H54 (cell line): ENCODE data around the gene CASTOR1.

ENCODE experiments used
- DNase-seq: peaks from one replicate; pipeline ENCODE4 v3.0.0; 2011; ENCODE audit warnings: low spot score, mixed read lengths; ENCODE audit not compliant: insufficient read length
- FAIRE-seq: peaks from 3 replicates; lab custom pipeline; 2011; peaks lifted over from hg19 to GRCh38; lab: Jason Lieb, UNC
- POLR2A ChIP-seq: IDR thresholded peaks from 2 replicates; pipeline ENCODE4 v1.6.1; 2011; ENCODE audit warnings: low read depth, mild to moderate bottlenecking, low read length

CASTOR1 gene

DNA sequence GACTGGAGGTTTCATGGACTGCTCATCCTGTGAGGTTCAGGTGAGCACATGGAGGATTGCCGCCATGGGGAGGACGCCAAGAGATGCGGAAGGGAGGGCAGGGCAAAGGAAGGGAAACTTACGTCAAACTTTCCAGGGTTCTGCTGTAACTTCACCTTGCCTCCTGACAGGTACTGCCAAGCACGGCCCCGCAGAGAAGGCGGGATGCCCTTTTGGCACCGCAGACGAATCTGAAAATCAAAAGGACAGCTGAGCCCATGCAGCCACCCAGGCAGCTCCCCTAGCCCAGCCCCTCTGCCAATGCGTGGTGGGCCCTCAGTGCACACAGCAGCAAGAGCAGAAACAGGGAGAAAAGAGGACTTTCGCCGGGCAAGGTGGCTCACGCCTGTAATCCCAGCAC is 10.0 kb upstream of the CASTOR1 start:
- FAIRE-seq (no peak), DNase-seq (no peak)
- no peak for TF ChIP-seq POLR2A

- TF ChIP-seq POLR2A = no peak
- FAIRE-seq = no peak
- DNase-seq = no peak
Measured at GRCh38 chr22:30297991-30298701, 8.8 kb upstream of the CASTOR1 start.

DNA sequence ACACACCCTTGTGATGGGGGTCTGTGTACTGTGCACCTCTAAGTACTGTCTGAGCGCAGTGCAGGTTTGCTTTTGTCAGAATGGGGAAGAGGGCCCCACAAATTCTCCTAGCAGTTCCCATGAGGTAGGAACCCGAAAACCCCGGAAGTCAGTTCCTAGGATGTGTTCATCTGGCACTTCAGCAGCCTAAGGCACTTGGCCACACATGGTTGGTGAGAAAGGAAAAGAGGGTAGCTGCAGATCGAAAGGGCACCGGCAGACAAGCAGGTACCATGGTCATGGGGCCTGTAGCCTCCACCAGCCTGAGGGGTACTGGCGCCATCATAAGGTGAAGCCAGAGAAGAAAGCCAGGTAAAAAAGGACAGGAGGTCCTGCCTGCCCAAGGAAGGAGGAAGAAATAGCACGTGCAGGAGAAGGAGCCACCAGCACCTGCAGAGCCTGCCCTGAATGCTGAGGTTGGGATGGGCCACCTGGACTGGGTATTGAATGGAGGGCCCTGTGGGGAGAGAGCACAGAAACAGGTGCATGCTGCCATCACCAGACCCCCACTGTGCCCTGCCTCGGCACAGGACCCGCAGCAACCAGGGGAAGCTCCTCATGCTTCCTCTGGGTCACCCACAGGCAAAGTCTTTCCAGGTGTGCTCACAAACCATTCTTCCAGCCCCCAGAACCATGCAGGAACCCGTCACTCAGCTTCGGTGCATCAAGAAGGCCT is 8.1 kb upstream of the CASTOR1 start:
- DNase-seq (no peak), FAIRE-seq (no peak)
- no peak for TF ChIP-seq POLR2A

DNA sequence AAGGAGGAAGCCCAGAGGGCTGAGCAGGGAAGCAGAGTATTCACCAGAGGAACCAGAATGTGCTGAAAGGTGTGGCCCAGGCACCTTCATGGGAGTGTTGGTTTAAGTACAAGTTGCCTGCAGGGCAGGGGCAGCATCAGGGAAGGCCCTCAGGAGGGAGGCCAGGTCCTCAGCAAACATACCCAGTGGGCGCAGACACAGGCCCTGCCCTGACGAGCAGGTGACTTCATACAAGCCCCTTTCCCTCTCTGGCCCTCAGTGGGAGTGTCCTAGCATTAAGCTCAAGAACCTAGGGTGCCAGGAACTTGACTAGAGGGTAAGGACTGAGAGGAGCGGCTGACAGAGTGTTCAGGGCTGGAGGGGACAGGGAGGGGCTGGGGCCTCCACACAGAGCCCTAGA is 7.5 kb upstream of the CASTOR1 start:
- FAIRE-seq = no peak
- DNase-seq = no peak
- no peak for TF ChIP-seq POLR2A

GRCh38 chr22:30296324-30296723 is 7.0 kb upstream of the CASTOR1 start:
- DNase-seq (no peak), FAIRE-seq (no peak)
- TF ChIP-seq POLR2A = no peak

DNA sequence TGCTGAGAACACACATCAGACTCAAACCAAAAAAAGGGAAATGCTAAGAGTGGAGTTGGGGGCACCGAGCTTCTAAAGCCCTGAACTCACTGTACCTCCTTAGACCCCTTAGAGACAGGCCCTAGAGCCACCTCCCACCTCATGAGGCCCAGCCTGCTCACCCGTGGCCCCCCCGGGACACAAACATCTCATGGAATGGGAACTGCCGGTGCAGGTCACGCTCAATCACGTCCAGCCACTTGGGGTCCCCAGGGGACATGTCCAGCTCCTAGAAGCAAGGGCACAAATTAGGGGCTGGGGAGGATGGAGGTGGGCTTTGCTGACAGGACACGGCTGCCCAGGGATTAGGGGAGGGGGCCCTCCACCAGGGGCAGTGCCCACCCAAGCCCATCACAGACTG is 6.3 kb upstream of the CASTOR1 start:
- no peak for FAIRE-seq
- TF ChIP-seq POLR2A = no peak
- no peak for DNase-seq

DNA sequence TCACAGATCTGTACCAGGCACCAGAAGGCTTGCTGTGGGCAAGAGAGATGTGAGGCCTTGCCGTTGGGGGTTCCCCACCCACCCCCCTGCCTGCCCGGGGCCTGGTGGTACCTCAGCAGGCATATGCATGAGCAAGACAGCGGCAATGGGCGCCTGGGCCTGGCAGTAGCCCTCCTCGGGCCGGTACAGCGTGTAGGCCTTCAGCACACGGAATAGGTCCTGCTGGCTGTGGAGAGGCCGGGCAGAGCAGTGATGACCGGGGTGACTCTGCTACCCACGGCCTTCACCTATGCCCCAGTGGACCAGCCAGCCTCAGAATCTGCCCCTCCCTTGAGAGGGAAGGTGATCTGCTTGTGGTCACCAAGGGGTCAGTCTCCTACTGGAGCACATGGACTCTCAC is 5.5 kb upstream of the CASTOR1 start:
- FAIRE-seq (no peak), DNase-seq (no peak)
- TF ChIP-seq POLR2A = no peak

DNA sequence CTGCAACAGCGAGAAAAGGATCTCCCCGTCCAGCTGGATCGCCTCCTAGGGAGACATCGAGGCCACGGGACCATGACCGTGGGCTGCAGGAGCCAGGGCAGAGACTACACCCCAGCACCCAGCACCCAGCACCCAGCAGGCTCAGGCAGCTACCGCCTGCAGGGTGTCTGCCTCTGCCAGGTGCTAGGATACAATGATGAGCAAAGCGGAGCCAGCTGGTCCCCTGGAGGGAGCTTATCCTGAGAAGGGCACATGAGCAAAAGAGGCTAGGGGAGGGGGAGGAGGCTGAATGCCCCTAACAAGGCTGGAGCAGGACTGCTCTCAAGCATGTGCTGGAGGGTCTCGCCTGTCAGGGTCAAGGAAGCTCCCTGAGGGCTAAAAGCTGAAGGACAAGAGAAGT is 4.8 kb upstream of the CASTOR1 start:
- FAIRE-seq = no peak
- no peak for TF ChIP-seq POLR2A
- DNase-seq = no peak

GRCh38 chr22:30293026-30293425 is 3.7 kb upstream of the CASTOR1 start:
- FAIRE-seq (no peak), DNase-seq (no peak)
- no peak for TF ChIP-seq POLR2A

GRCh38 chr22:30292069-30292970 is 3.0 kb upstream of the CASTOR1 start:
- TF ChIP-seq POLR2A = no peak
- FAIRE-seq = no peak
- DNase-seq = no peak

DNA sequence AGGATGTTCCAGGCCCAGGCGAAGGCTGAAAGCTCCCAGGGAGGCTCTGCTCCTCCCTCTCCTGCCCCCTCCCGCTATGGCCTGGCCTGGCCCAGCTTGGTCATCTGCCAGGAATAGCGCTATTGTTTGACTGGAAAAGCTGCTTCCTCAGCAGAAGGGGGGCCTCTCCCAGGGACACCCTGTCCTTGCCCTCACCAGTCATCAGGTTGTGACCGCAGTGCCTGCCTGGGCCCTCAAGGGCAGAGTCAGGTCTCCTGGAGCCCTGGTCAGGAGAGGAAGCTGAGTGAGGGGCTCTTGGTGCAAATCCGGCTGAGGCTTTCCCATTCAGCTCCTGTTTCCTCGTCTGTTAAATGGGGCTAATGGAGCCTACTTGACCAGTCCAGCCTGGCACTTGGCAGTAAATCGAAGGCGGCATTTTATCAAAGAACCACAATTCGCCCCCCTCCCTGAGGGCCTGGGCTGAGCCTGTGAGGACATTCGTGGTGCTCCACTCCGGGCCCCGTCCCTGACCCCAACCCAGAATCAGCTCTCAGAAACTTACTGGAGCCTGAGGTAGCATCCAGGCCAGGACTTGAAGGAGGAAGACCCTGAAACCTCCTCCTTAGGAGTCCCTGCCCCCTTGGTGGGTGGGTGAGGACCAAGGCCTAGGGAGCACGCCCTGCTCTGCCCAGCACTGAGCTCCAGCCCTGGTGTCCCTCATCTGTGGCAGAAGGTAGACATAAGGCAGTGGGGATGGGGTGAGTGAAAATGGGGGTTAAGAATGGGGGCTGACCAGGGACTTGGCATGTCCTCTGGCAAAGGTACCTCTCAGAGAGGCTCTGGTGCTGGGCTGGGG is 2.0 kb upstream of the CASTOR1 start:
- no peak for FAIRE-seq
- no peak for TF ChIP-seq POLR2A
- DNase-seq = peak; percentile 52

- DNase-seq (peak; percentile 50), FAIRE-seq (no peak)
- no peak for TF ChIP-seq POLR2A
Measured at GRCh38 chr22:30290342-30291057, 1.2 kb upstream of the CASTOR1 start.

GRCh38 chr22:30289980-30290313 is 642 bp upstream of the CASTOR1 start:
- TF ChIP-seq POLR2A = no peak
- DNase-seq (no peak), FAIRE-seq (no peak)
